ENCODE measurements around the gene EPHA1. TPM values are rescaled to one million over a fixed set of nuclear protein-coding genes. Genes with fewer than 3 reads are reported as not detected.

The EPHA1 gene
- total and polyA plus RNA-seq, 2 donors (not counting 1 experiment from before 2014, with no cell fraction given), result 0.39 to 0.49 TPM

DNA sequence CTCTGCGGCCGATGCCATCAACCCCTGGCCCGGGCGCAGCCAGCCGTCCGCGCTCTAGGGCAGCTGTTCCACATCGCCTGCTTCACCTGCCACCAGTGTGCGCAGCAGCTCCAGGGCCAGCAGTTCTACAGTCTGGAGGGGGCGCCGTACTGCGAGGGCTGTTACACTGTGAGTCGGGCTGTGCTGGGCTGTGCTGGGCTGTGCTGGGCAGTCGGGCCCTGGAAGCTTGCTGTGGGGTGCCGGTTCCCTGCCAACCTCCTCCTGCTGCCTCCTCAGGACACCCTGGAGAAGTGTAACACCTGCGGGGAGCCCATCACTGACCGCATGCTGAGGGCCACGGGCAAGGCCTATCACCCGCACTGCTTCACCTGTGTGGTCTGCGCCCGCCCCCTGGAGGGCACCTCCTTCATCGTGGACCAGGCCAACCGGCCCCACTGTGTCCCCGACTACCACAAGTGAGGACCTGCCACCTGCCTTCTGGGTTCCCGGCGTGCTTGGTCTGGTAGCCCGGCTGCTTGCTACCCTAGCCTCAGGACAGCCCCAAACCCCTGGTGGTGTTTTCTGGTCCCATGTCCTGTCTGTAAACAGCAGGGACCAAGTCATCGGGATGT lies 20.1 kb downstream of the EPHA1 start:
- H3K4me1 ChIP-seq (ENCODE audit: control insufficient read depth in 2 of 2, insufficient read depth in 2 of 2, low read length in 2 of 2), result peaks cover 25 to 31% of the 10 kb centered on the region in 2 donors
- intact Hi-C loops (cut with micrococcal nuclease), result no loop called here
- no peaks in the 10 kb centered on the region for H3K9me3 Mint-ChIP-seq (ENCODE audit: insufficient read depth)

DNA sequence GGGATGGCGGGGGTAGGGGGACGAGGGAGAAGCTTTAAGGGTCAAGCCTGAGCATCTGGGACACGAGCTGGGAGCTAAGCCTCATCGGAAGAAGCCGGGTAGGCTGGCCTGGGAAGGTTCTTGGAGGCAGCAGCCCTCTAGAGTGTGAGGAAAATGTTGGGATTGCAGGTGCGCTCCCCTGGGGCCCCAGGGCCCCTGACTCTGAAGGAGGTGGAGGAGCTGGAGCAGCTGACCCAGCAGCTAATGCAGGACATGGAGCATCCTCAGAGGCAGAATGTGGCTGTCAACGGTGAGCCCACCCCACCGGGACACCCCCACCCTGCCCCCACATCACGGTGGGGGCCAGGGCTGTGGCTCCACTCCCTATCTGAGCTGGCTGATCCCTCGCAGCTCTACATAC lies 20.6 kb downstream of the EPHA1 start:
- peaks cover 27 to 34% of the 10 kb centered on the region in 2 donors for H3K4me1 ChIP-seq (ENCODE audit: control insufficient read depth in 2 of 2, insufficient read depth in 2 of 2, low read length in 2 of 2)
- no peak overlapping the region for H3K4me3 Mint-ChIP-seq

More for the DNA sequence above, 20.1 kb downstream of the EPHA1 start:
- H3K27ac ChIP-seq (ENCODE audit: low read length in 2 of 2), result no peak overlapping the region
- H3K4me2 ChIP-seq (replicated peaks; ENCODE audit: low read depth, low read length, poor library complexity, severe bottlenecking), result no peak overlapping the region
- WGBS (ENCODE audit: insufficient coverage), result 98% methylated on average over 28 of the region's 28 CpGs
- POLR2A ChIA-PET, result interaction anchor here (0.5 kb wide), 1 partner anchor 605 kb away, joined by 7 read pairs; no protein-coding TSS in a partner anchor
- DNase-seq (no peak), ATAC-seq (ENCODE audit: low read depth) (no peak)
- H3K27me3 Mint-ChIP-seq, result no peaks in the 10 kb centered on the region
- no peaks in the 10 kb centered on the region for H3K79me2 ChIP-seq (ENCODE audit: control insufficient read depth, insufficient read depth, low read length)
- TF ChIP-seq, protein P1, sequence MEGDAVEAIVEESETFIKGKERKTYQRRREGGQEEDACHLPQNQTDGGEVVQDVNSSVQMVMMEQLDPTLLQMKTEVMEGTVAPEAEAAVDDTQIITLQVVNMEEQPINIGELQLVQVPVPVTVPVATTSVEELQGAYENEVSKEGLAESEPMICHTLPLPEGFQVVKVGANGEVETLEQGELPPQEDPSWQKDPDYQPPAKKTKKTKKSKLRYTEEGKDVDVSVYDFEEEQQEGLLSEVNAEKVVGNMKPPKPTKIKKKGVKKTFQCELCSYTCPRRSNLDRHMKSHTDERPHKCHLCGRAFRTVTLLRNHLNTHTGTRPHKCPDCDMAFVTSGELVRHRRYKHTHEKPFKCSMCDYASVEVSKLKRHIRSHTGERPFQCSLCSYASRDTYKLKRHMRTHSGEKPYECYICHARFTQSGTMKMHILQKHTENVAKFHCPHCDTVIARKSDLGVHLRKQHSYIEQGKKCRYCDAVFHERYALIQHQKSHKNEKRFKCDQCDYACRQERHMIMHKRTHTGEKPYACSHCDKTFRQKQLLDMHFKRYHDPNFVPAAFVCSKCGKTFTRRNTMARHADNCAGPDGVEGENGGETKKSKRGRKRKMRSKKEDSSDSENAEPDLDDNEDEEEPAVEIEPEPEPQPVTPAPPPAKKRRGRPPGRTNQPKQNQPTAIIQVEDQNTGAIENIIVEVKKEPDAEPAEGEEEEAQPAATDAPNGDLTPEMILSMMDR (IDR thresholded peaks at IDR 0.05), result no peak
- no peak for TF ChIP-seq EZH2 (IDR thresholded peaks at IDR 0.05; ENCODE audit: borderline replicate concordance, insufficient read depth, low read depth, low read length, poor library complexity, severe bottlenecking)
- no peak overlapping the region for H3K4me3 ChIP-seq (ENCODE audit: control extremely low read depth in 1 of 5, extremely low read depth in 1 of 5, insufficient read depth in 1 of 5, low read depth in 2 of 5, low read length in 4 of 5)
- peaks cover 0 to 17% of the 10 kb centered on the region in 2 experiments for H3K36me3 ChIP-seq (replicated peaks in 1 of 2; ENCODE audit: control extremely low read depth in 1 of 2, control insufficient read depth in 1 of 2, extremely low read depth in 1 of 2, insufficient read depth in 2 of 2, low read length in 1 of 2)
- H2AFZ ChIP-seq (ENCODE audit: insufficient read depth, low read depth, low read length, poor library complexity, severe bottlenecking), result no peak overlapping the region
- H3K27me3 ChIP-seq (replicated peaks in 1 of 4; ENCODE audit: control extremely low read depth in 1 of 4, control insufficient read depth in 3 of 4, insufficient read depth in 4 of 4, low read length in 3 of 4), result no peaks in the 10 kb centered on the region
- CTCF ChIA-PET, result interaction anchor here (1.2 to 1.9 kb wide), 2 partner anchors 8 to 29 kb away, joined by 3 to 4 read pairs; no protein-coding TSS in a partner anchor
- no peaks in the 10 kb centered on the region for H4K20me1 ChIP-seq (ENCODE audit: control insufficient read depth, insufficient read depth, low read length, poor library complexity, severe bottlenecking)
- H3K27ac Mint-ChIP-seq, result no peak overlapping the region
- H3K4me1 Mint-ChIP-seq, result no peaks in the 10 kb centered on the region
- no peak overlapping the region for H3K4me3 Mint-ChIP-seq
- no peak overlapping the region for H3K9ac ChIP-seq (ENCODE audit: low read length)
- H3K9me3 ChIP-seq (ENCODE audit: control extremely low read depth in 1 of 3, control insufficient read depth in 2 of 3, insufficient read depth in 1 of 3, low read length in 2 of 3), result no peaks in the 10 kb centered on the region

More for the DNA sequence above, 20.6 kb downstream of the EPHA1 start:
- Histone ChIP-seq H3K4me2 (replicated peaks; ENCODE audit: low read depth, low read length, poor library complexity, severe bottlenecking) (no peak overlapping the region), H3K4me3 (ENCODE audit: control extremely low read depth in 1 of 5, extremely low read depth in 1 of 5, insufficient read depth in 1 of 5, low read depth in 2 of 5, low read length in 4 of 5) (no peak overlapping the region), H3K36me3 (replicated peaks in 1 of 2; ENCODE audit: control extremely low read depth in 1 of 2, control insufficient read depth in 1 of 2, extremely low read depth in 1 of 2, insufficient read depth in 2 of 2, low read length in 1 of 2) (peaks cover 0 to 17% of the 10 kb centered on the region in 2 experiments), H3K9me3 (ENCODE audit: control extremely low read depth in 1 of 3, control insufficient read depth in 2 of 3, insufficient read depth in 1 of 3, low read length in 2 of 3) (no peaks in the 10 kb centered on the region), H2AFZ (ENCODE audit: insufficient read depth, low read depth, low read length, poor library complexity, severe bottlenecking) (no peak overlapping the region), H4K20me1 (ENCODE audit: control insufficient read depth, insufficient read depth, low read length, poor library complexity, severe bottlenecking) (no peaks in the 10 kb centered on the region), H3K79me2 (ENCODE audit: control insufficient read depth, insufficient read depth, low read length) (no peaks in the 10 kb centered on the region), H3K9ac (ENCODE audit: low read length) (no peak overlapping the region), H3K27ac (ENCODE audit: low read length in 2 of 2) (no peak overlapping the region), H3K27me3 (replicated peaks in 1 of 4; ENCODE audit: control extremely low read depth in 1 of 4, control insufficient read depth in 3 of 4, insufficient read depth in 4 of 4, low read length in 3 of 4) (no peaks in the 10 kb centered on the region)
- H3K4me1 Mint-ChIP-seq, result no peaks in the 10 kb centered on the region
- H3K27ac Mint-ChIP-seq, result no peak overlapping the region
- no peak for DNase-seq
- POLR2A ChIA-PET, result no interaction called here
- no peak for ATAC-seq (ENCODE audit: low read depth)
- no peaks in the 10 kb centered on the region for H3K9me3 Mint-ChIP-seq (ENCODE audit: insufficient read depth)
- CTCF ChIA-PET, result interaction anchor here (1.2 to 1.9 kb wide), 2 partner anchors 8 to 29 kb away, joined by 3 to 4 read pairs; no protein-coding TSS in a partner anchor
- intact Hi-C loops (cut with micrococcal nuclease), result no loop called here
- WGBS (ENCODE audit: insufficient coverage), result 97% methylated on average over 10 of the region's 10 CpGs
- H3K27me3 Mint-ChIP-seq, result no peaks in the 10 kb centered on the region
- TF ChIP-seq, protein P1 (IDR thresholded peaks at IDR 0.05), result no peak
- TF ChIP-seq EZH2 (IDR thresholded peaks at IDR 0.05; ENCODE audit: borderline replicate concordance, insufficient read depth, low read depth, low read length, poor library complexity, severe bottlenecking), result no peak
